SH-SY5Y (cell line): ENCODE data around the gene PPP1R7.

Experiments used
- GATA2 ChIP-seq: IDR thresholded peaks from 2 replicates; pipeline ENCODE4 v1.6.1; 2011; ENCODE audit warnings: mild to moderate bottlenecking, low read depth, low read length
- GATA3 ChIP-seq: IDR thresholded peaks from 2 replicates; pipeline ENCODE4 v1.6.1; 2011; ENCODE audit warnings: low read depth, mild to moderate bottlenecking, low read length, moderate library complexity

The PPP1R7 gene

DNA sequence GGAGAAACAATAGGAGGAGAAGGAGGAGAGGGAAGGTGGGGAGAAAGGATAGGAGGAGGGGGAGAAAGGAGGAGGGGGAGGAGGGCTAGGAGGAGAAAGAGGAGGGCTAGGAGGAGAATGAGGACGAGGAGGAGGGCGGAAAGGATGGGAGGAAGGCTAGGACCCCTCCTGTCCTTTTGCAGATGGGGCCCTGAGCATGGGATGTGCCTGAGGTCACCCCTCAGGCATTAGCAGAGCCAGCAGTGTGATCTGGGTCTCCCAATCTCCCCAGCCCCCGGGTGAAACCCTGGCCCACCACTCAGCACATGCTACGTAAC lies 37.6 kb downstream of the PPP1R7 start:
- no peak for TF ChIP-seq GATA3
- TF ChIP-seq GATA2 = no peak

- TF ChIP-seq GATA3 = no peak
- TF ChIP-seq GATA2 = no peak
Measured at GRCh38 chr2:241188361-241189092, 38.3 kb downstream of the PPP1R7 start, which contains the start of gene ANO7. ANO7 (plus strand) TSS chr2:241188677; CDS start chr2:241190064, 1,387 bp downstream.

DNA sequence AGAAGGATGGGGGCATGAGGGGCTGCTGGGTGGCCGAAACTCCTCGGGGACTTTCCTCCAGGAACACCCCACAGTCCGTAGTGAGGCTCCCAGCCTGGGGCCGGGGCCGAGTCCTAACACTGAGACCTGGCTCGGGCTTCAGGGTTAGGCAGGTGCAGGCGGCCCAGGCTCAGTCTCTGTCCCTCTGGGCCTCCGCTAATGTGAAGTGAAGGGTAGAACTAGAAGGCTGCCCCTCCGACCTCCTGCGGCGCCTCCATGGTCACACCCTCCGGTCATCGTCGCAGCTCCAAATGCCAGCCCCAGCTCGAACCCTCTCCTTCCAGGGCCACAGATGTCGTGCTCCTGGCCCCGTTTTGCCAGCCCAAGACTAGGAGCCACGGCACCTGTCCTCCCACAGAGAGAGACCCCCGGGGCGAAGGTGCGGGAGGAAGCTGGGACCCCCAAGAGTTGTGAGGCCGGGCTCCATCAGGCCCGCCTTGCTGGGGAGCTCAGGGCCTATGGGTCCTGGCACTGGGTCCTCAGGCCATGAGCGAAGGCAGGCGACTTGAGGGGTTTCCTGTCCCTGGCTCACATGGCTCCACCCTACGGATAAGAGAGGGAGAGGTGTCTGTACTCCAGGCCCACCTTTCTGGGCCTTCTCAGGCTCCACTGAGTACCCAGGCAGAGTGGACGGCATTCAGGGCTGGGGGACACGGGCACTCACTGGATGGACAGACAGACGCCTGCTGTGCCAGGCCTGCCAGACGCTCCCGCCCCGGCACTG lies 39.0 kb downstream of the PPP1R7 start:
- TF ChIP-seq GATA3 (no peak), GATA2 (no peak)

DNA sequence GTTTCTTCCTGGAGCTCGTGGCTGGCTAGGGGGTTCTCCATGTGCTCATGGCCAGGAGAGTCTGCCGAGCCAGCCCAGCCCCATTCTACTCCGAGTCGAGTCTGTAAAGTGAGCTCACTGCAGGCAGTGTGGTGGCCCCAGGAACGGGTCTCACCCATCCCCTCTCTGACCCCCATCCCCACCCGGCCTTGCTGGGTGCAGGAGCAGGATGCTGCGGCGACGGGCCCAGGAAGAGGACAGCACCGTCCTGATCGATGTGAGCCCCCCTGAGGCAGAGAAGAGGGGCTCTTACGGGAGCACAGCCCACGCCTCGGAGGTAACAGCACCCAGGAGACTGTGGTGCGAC lies 39.6 kb downstream of the PPP1R7 start:
- TF ChIP-seq GATA3 (no peak), GATA2 (no peak)

GRCh38 chr2:241190291-241190981 lies 40.2 kb downstream of the PPP1R7 start:
- TF ChIP-seq GATA3 (no peak), GATA2 (no peak)

DNA sequence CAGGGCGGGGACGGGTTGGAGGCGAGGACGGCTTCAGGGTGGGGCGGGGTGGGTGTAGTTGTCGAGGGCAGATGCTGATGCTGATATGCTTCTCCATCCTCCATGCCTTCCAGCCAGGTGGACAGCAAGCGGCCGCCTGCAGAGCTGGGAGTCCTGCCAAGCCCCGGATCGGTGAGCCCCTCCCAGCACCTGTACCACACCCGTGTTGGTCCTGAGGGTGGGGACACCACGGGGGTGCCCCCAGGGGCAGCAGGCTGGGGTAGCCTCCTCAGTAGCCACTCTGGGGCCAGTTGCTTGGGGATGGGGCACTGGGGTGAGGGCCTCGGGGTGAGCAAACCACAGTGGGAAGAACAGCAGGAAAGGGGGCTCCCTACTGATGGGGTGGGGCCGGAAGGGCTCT lies 40.8 kb downstream of the PPP1R7 start:
- TF ChIP-seq GATA3 (no peak), GATA2 (no peak)

DNA sequence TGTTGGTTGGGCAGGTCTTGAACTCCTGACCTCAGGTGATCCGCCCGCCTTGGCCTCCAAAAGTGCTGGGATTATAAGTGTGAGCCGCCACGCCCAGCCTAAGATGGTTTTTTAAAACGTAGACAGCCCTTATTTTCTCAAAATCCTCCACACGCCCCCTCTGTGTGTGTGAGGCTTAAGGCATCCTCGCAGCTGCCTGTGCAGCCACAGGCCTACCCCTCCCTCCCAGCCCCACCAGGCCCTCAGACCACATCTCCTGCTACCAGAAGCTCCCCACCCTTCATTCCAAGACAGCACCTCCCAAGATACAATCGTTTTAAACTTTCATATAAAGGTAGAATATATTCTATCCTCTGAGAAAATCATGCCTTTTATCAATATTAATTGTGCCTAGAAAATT lies 43.0 kb downstream of the PPP1R7 start:
- no peak for TF ChIP-seq GATA2
- no peak for TF ChIP-seq GATA3

GRCh38 chr2:241194811-241195210 lies 44.5 kb downstream of the PPP1R7 start:
- TF ChIP-seq GATA2 = no peak
- no peak for TF ChIP-seq GATA3

DNA sequence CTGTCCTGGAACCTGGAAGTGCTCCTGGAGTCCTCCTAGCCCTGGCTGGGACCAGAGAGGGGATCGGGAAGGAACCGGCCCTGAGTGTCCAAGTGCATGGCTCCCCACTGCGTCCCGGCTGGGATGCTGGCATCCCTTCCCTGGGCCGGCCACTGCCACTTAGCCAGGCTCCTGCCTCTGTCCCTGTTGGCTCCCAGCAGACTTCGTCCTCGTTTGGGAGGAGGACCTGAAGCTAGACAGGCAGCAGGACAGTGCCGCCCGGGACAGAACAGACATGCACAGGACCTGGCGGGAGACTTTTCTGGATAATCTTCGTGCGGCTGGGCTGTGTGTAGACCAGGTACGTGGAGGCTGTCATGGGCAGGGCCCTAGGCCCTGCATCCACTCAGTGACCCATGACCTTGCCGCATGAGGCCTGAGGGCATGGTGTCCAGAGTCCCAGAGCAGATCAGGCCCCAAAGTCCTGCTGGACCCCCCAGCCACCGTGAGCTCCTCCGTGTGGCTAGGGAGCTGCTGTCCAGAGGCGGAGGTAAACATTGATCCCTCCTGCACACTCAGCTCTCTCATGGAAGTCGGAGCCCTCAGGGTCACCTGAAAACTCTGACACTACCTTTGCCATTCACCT lies 45.4 kb downstream of the PPP1R7 start:
- TF ChIP-seq GATA2 (no peak), GATA3 (no peak)

DNA sequence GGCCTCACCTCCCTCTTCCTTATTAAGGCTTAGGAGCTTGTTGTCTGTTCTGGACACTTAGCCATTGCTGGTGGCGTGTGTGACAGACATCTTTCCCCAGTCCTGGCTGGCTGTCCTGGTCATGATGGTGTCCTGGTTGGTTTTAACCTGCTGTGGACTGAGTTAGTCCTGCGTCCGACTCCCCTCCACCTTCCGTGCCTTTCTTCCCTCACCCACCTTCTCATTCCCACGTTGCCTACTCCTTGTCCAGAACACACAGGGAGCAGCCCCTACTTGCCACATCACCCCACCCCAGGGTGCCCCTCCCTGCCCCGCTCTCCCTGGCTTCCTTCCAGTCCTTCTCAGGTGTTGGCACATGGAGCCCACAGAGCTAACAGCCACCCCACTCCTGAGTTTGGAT lies 47.7 kb downstream of the PPP1R7 start:
- TF ChIP-seq GATA3 (no peak), GATA2 (no peak)

DNA sequence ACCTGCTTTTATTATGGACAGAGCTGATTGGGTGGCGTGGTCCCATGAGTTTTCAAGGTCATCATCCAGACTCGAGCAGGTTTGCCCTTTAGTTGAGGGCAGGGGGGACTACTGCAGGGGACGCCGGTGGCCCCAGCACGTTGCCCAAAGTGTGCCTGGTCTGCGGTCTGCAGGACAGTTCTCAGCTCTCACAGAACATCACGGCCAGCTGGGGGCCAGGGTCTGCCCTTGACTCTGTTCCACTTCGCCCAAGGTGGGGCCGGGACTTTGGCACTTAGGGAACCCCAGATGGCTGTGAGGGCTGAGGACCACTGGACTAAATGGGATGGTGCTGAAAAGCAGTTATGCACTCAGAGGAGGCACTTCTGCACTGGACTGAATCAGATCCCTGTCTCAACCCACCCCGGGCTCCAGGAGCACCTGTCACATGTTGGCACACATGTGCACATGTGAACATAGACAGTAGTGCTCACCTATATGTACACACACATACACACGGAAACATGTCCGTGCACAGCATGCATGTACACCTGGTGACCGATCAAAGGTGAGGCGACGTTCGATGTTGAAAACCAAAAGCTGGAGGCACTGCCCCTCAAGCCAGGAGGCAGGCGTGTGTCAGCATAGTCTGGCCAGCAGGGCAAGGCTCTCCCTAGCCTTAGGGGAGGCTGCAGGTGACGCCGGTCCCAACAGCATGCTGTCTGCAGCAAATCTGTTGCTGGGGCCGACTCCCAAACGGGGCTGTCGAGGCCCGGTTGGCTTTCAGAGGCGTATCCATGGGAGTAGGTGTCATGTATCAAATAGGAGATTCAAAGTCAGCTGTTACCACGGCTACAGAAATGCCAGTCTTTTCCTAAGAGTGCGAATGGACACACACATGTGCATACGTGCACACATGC lies 48.4 kb downstream of the PPP1R7 start:
- TF ChIP-seq GATA3 (no peak), GATA2 (no peak)

DNA sequence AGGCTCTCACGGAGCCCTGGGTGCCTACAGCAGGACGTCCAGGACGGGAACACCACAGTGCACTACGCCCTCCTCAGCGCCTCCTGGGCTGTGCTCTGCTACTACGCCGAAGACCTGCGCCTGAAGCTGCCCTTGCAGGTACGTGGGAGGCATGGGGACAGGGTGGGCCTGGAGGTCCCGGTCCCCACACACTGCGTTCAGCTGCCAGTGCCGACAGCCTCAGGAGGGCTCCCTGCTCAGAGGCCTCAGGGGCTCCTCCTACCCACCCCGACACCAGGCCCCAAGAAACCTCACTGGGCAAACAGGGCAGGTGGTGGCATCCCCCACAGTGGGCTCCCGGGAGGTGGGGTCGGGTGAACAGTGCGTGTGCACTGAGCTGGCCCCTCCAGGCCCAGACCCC lies 49.0 kb downstream of the PPP1R7 start:
- TF ChIP-seq GATA2 (no peak), GATA3 (no peak)
